HG02884 (cell line): ENCODE results near the gene FAU.
"Not testable (repeated sequence)": the region's sequence is repeated elsewhere in the genome, so short reads cannot be mapped to it uniquely, and the experiment has no call there.

ENCODE experiments used
- ATAC-seq: cut with Tn5 transposase; IDR thresholded peaks from one replicate; pipeline ENCODE4 v1.9.1; 2021; ENCODE audit warnings: mild to moderate bottlenecking, moderate library complexity; ENCODE audit not compliant: unreplicated experiment

Gene FAU

DNA sequence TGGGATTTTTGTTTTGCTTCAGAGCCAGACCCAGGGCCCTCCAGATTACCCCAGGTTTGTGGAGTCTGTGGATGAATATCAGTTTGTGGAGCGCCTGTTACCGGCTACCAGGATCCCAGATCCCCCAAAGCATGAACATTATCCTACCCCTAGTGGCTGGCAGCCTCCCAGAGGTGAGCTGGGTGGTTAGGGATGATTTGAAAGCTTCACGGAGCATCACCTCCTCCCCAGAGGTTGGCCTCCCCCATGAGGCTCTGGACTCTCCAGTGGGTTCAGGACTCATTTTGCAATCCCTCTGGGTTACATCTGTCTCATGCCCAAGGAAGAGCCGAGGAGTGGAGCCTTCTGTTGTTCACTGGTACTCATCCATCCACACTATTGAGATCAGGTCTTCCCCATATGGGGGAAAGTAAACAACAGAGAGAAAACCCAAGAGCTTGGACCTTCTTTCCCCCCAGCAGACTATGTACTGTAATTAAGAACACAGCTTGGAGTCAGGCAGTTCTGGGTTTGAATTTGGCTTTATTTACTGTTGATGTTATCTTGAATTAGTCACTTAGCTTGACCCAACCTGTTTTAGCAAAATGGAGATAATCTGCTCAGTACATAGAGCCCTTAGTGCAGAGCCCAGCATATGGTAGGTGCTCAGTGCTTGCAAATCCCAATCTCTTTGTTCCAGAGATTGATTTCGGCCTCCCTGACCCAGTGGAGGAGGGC lies 2.7 kb upstream of the FAU start:
- ATAC-seq, result no peak

DNA sequence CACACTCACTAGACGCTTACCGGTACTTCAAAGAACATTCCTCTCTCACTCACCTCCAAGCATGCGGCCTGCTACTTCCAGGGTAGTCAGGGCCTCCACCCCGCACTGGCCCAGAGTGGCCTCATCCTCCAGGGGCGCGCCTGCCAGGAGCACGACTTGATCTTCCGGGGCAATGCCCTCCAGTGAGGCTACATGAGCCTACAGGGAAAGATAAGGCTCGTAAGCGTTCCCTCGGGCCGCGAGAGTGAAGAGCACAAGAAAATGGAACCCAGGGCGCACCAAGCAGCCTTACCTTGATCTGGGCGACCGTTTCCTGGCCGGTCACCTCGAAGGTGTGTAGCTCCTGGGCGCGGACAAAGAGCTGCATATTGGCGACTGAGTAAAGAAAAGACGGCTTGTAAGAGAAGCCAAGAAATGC lies 478 bp downstream of the FAU start:
- ATAC-seq, result no peak

DNA sequence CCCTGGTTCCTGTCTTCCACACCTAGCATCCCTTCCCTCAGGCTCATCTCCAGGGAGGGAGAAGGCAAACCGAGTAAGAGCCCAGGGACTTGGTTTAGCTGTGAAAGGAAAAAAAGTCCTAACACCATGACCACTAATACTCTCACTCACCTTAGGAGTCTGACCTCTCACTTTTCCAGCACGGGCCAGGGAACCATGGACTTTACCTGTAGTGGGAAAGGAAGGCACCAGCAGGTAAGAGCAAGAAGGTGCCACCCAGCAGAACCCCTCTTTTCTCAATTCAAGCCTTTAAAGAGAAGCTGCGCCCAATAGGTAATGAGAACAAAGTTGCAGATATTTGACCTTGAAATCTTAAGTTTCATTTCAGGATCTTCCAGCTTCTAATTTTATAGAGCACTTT lies 1.1 kb downstream of the FAU start:
- ATAC-seq, result no peak

DNA sequence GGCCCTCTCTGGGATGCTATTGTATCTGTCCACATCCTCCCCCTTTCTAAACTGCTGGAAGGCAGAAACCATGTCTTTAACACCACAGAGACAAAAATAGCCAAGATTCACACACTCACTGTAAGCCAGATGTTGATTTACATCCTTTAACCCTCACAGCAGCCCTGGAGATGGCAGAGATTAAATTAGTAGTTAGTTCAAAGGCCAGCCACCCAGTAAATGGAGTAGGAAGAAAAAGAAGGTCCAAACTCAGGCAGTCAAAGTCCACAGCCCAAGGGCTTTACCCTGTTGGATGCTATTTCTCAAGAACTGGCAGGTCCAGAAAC lies 2.3 kb downstream of the FAU start:
- no peak for ATAC-seq

DNA sequence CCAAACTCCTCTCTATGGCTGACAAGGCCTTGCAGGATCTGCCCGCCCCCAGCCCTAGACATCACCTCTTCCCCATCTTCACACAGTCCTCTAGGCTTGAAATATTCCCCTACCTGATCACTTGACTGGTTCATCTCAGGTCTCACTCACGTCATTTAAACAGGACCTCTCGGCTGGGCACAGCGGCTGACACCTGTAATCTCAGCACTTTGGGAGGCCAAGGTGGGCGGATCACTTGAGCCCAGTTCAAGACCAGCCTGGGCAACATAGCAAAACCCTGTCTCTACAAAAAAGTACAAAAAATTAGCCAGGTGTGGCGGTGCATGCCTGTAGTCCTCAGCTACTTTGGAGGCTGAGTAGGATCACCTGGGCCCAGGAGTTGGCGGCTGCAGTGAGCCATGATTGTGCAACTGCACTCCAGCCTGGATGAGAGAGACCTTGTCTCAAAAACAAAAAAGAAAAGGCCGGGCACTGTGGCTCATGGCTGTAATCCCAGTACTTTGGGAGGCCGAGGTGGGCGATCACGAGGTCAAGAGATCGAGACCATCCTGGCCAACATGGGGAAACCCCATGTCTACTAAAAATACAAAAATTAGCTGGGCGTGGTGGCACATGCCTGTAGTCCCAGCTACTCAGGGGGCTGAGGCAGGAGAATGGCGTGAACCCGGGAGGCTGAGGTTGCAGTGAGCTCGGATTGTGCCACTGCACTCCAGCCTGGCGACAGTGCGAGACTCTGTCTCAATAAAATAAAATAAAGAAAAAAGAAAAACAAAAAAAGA lies 2.9 kb downstream of the FAU start:
- ATAC-seq, result not testable (repeated sequence)

DNA sequence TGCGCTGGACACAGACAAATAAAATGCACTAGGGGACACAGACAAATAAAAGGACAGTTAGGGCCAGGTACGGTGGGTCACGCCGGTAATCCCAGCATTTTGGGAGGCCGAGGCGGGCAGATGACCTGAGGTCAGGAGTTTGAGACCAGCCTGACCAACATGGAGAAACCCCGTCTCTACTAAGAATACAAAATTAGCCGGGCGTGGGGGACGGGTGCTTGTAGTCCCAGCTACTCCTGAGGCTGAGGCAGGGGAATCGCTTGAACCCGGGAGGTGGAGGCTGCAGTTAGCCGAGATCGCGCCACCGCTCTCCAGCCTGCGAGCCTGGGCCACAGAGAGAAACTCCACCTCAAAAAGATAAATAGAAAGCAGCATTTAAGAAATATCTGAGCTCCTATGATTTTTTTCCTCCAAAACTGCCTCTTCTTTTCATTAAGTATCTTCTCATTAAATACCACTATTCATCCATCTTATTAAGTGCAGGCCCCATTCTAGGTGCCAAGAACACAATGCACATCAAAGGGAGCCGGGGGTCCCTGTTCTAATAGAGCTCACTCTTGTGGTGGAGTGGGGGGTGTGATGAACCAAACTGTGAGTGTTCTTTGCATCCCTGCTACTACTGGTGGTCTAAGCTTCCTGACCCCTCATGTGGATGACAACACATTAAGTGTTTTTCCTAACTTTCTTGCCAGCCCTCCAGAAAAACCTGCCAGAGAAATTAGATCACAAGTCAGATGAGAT lies 3.7 kb downstream of the FAU start:
- ATAC-seq, result no peak

DNA sequence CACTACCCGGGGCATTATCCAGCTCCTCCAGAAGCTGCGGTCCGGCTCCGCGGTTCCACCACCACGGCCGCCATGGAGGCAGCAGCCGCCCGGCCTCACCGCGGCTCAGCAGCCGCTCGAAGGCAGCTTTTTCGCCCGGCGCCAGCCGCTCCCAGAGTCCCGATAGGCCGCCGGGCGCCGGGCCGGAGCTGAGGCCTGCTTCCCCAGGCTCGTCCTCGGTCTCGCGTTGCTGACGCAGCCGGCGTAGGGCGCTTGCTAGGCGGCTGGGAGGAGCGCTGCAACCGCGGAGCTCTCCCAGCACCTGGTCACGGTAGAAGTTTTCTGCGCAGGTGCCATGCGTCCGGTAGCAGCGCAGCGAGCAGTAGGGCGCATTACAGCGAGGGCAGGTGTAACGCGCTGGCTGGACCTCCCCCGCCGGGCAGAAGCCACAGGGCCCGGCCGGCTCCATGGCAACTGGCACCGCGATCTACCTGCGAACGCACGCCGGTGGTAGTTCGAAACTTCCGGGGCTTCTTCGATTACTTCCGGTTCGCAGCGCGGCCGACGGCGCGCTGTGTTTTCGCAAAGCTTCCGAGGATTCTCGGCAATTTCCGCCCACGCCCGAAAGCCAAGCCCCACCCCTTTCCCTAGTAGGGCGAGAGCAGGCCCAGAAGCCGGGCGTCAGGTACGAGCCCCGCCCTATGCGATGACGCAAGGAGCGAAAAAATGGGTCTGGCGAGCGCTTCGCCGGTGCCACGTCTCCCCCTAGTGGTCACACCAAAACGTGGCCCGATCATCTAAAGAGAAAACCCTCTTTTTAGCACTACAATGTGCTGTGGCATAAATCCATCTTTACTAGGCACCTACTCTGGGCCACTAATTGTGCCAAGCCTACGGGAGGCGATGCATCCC lies 4.5 kb downstream of the FAU start, which contains the start of gene ZNHIT2:
TSS of gene ZNHIT2 (minus strand) at position 496 of the 891 bp plus-strand sequence. CDS start at position 448, 48 bp downstream.
- ATAC-seq, result peak; percentile 54

DNA sequence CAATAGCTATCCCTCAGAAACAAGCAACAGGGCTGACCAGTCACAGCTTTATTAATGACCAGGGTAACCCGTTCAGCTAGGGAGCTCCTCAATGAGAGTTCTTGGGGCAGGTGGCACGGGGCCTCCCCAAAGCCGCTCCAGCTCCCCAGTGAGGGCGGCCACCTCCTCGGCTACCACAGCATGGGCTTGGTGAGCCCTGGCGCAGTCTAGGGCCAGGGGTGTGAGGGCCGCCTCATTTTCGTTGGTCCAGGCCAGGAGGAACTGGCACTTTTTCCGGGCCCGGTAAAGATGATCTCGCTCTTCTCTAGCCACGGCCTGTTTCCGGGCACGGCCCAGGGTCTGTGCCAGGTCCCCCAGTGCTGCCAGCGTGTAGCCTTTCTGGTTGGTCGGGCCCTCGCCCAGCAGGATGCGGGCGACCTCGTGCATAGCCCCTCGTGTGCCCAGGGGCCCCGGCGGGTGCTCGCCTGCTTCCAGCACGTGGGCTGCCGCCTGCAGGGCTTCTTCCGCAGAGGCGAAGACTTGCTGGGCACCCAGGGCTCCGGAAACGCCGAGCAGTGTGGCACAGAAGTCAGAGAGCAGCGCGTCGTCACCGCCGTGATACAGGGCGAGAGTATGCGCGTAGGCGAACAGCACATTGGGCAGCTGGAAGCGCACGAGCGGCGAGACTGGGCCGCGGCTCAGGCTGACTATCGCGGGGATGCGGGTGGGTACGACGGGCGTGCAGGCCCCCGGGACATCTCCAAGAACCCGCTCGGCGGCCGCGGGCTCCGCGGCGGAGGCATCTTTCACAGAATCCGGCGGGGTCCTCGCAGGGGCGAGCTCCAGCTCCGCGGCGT lies 5.3 kb downstream of the FAU start:
- ATAC-seq, result no peak

DNA sequence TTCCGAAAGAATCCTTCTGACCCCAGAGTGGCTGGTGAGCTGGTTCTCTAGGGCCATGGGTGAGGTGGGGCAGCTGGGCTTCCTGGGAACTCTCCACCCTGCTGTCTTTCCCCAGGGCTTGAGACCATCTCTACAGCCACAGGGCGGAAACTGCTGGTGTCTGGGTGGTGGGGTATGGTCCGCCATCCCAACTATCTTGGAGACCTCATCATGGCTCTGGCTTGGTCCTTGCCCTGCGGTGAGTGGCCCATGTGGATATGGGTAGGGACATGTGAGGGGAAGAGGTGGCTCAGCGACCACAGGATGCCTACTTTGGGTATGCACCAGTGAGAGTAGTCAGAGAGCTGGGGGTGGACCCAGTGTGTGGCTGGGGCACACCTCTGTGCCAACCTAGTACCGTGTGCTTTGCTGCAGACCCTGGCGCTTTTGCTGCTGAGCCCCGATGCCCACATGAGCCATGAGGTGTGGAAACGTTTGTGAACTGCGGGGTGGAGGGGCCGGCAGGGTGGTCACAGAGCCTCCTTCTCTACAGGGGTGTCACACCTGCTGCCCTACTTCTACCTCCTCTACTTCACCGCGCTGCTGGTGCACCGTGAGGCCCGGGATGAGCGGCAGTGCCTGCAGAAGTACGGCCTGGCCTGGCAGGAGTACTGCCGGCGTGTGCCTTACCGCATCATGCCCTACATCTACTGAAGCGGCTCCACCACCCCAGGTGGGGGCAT lies 6.4 kb downstream of the FAU start:
- no peak for ATAC-seq

DNA sequence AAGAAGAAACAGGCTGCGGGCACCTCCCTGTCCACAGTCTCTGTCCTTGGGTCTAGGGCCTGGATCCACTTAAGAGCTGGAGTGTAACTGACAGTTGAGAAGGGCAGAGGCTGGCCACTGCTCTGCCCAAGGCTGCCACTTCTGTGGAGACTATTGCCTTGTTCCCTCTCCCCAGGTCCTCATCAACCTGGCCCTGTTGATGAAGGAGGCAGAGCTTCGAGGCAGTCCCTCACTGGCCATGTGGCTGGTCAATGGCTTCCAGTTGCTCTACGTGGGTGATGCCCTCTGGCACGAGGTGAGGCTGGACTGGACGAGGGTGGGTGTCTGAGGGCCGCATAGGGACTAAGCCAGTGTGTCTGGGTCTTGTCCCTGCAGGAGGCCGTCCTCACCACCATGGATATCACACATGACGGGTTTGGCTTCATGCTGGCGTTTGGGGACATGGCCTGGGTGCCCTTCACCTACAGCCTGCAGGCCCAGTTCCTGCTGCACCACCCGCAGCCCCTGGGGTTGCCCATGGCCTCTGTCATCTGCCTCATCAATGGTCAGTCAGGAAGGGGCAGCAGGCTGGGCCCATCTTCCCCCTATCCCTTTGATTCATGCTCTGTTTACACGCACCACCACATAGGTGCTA lies 7.3 kb downstream of the FAU start:
- no peak for ATAC-seq

DNA sequence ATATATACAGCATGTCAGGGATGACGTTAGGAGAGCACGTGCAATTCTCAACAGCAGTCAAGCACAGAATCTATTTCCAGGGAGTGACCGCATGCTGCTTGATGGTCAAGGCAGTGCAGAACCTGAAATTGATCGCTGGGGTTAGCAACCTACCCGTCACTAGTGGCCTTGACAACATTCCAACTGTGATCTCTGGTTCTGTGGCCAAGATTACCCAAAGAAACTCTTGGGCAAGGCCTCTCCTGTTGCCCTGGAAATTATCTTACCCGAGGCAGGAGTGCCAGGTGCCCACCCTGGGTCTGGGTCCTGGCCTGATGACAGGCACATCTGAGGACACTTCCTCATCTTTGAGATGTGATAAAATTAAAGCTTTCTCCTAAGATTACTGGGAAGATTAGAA lies 8.1 kb downstream of the FAU start:
- ATAC-seq, result no peak

DNA sequence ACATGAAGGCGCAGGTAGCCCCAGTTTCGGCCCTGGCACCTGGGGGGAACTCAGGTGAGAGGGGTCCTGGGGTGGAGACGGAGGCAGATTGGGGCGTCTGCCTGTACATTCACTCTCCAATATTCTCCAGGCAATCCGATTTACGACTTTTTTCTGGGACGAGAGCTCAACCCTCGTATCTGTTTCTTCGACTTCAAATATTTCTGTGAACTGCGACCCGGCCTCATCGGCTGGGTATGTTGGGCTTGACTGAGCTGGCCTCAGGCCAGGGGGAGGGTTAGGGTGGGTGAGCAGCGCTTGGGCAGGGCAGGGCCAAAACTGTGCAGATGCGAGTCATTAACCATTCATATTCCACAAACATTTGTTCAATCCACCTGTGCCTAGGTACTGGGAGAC lies 8.6 kb downstream of the FAU start:
- no peak for ATAC-seq

DNA sequence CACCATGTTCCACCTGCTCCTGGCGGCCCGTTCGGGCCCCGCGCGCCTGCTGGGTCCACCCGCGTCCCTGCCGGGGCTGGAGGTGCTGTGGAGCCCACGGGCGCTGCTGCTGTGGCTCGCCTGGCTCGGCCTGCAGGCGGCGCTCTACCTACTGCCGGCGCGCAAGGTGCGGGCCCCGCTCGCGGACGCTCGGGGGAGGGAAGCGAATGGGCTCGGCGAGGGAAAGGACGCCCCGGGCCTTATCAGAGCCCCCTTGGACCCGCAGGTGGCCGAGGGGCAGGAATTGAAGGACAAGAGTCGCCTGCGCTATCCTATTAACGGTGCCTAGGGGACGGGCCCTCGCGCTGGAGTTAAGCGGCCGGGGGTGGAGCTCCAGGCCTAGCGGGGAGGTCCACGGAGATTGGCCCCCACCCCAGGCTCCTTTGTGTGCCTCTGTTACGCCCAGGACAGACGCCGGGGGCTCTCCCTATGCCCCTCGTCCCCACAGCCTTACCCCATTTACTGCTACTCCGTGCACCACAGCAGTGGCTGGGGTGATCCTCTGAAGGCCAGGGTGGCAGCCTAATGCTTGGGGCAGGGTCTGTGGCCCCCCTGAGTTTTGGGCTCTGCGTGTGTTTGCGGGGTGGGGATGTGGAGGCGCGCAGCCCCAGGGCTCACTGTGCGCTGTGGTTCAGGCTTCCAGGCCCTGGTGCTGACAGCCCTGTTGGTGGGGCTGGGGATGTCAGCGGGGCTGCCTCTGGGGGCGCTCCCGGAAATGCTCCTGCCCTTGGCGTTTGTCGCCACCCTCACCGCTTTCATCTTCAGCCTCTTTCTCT lies 9.2 kb downstream of the FAU start:
- ATAC-seq, result no peak

DNA sequence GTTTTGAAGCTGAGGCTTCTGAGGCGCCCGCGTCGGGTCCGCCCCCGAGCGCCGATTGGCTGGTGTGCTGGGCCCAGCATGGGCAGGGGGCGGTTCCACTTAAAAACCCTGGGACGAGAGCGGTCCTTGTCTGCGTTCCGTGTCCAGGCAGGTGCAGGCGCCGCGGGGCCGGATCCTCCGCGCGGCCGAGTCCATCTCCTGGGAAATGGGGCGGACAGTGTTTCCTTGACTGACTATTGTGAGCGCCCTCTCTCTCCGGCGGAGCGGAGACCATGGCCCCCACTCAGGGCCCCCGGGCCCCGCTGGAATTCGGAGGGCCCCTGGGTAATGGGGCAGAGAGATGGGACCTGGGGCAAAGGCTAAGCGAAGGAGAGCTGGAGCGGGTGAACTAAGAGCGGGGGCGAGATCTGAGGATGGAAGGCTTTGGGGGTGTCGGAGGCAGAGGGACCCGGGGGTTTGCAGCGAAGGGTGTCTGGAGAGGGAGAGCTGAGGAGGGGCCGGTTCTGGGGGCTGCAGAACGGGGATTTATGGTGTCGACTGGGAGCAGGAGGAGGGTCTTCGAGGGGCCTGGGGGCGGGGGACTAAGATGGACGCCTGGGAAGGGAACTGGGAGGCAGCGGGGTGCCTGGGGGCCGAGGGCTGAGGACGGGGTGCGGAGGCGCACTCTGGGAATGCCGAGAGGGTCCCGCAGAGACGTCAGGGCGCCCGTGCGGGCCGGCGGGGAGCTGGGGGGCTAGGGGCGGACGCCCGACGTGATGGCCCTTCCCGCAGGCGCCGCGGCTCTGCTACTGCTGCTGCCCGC lies 10.0 kb downstream of the FAU start, which contains the start of gene TM7SF2:
TSS of gene TM7SF2 (plus strand) at position 129 of the 802 bp plus-strand sequence. CDS start at position 273, 144 bp downstream.
- peak; percentile 56 for ATAC-seq

DNA sequence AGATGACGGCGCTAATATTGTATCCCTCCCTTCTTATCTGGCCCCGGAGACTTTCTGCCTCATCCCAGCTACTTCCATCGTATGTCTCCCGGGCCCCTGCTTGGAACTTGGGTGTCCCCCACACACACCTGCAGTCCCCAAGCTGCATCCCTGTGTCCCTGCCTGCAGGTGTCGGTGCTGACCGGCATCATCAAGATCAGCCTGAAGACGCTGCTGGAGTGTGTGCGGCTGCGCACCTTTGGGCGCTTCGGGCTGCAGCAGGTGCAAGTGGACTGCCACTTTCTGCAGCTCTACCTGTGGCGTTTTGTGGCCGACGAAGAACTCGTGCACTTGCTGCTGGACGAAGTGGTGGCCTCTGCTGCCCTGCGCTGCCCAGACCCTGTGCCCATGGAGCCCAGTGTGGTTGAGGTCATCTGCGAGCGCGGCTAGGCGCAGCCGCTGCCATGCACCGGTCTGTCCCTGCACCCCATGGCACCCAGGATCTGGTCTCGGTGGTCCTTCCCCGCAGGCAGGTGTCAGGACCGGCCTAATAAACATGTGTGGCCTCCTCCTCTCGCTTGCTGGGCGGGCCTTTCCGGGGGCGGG lies 10.7 kb downstream of the FAU start:
- ATAC-seq, result no peak

DNA sequence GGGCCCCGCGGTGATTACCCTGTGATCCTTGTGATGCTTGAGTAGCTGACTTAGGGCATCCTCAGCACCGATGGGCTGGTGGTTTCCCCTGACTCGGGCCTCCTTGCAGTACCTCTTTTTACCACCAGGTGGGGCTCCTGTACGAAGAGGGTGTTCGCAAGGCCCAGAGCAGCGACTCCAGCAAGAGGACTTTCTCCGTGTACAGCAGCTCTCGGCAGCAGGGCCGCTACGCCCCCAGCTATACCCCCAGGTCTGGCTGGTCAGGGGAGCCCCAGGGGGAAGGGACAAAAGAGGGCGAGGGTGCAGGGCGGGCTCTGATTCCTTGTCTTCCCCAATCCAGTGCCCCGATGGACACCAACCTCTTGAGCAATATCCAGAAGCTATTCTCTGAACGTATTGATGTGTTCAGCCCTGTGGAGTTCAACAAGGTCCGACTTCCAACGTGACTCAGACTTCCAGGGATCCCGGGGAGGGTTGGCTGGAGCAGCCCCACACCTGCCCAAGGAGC lies 11.5 kb downstream of the FAU start:
- ATAC-seq, result no peak
